HG03159 (cell line): ENCODE data around the gene MUC6.

Experiments
- ATAC-seq: cut with Tn5 transposase; IDR thresholded peaks from one replicate; pipeline ENCODE4 v1.9.1; 2021; ENCODE audit warnings: mild to moderate bottlenecking, moderate library complexity; ENCODE audit not compliant: unreplicated experiment

MUC6 gene

GRCh38 chr11:1072116-1072820 lies 35.8 kb upstream of the MUC6 start:
- ATAC-seq = no peak

GRCh38 chr11:1071571-1072115 lies 35.1 kb upstream of the MUC6 start:
- ATAC-seq = no peak

GRCh38 chr11:1070594-1071462 lies 34.3 kb upstream of the MUC6 start:
- ATAC-seq = no peak

GRCh38 chr11:1069740-1070139 lies 33.2 kb upstream of the MUC6 start:
- ATAC-seq = no peak

- ATAC-seq = no peak
Observed at GRCh38 chr11:1067812-1068496, 31.4 kb upstream of the MUC6 start.

- ATAC-seq = no peak
Observed at GRCh38 chr11:1064167-1064566, 27.6 kb upstream of the MUC6 start.

- ATAC-seq = no peak
Observed at GRCh38 chr11:1062075-1062820, 25.7 kb upstream of the MUC6 start.

GRCh38 chr11:1060852-1061616 lies 24.5 kb upstream of the MUC6 start:
- ATAC-seq = no peak

GRCh38 chr11:1060410-1060809 lies 23.9 kb upstream of the MUC6 start:
- ATAC-seq = no peak

- no peak for ATAC-seq
Observed at GRCh38 chr11:1059759-1060158, 23.2 kb upstream of the MUC6 start.

GRCh38 chr11:1057806-1058205 lies 21.3 kb upstream of the MUC6 start:
- no peak for ATAC-seq

- no peak for ATAC-seq
Observed at GRCh38 chr11:1055990-1056771, 19.7 kb upstream of the MUC6 start.

- no peak for ATAC-seq
Observed at GRCh38 chr11:1055109-1055703, 18.7 kb upstream of the MUC6 start.

- no peak for ATAC-seq
Observed at GRCh38 chr11:1054143-1055108, 17.9 kb upstream of the MUC6 start.

GRCh38 chr11:1053121-1053901 lies 16.8 kb upstream of the MUC6 start:
- no peak for ATAC-seq

GRCh38 chr11:1052133-1053011 lies 15.9 kb upstream of the MUC6 start:
- ATAC-seq = no peak
